ENCODE results near the gene VPS39. TPM values are rescaled to one million over a fixed set of nuclear protein-coding genes. Genes with fewer than 3 reads are reported as not detected.

Gene VPS39
- polyA plus RNA-seq, 1 donor (not counting 4 experiments of a cell fraction or from before 2014, with no cell fraction given): 29.7 TPM

DNA sequence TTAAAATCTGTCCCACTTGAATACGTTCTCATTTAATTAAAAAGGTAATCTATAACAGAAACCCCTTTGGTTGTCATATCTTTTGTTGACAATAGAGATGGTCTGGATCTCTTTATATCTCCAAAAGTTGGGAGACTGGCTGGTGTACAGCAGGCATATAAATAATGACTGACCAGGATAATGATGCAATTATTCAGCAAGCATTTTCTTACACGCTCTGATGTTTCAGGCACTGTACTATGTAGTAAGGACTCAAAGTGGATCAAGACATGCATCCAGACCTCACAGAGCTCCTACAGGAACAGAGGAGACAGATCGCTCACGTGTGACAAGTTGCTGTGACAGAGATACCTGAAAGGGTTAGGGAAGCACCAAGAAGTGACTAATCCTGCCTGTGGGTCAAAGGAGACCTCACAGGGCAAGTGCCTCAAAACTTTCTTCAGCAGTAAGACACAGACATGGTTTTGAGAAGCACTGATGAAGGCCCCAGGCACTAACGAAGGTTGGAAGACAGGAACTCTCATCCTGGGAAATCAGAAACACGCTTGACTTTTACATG is 25.7 kb downstream of the VPS39 start:
- FAIRE-seq (no peak), DNase-seq (ENCODE audit: low read depth, low spot score) (no peak)
- Histone ChIP-seq H3K79me2 (ENCODE audit: control insufficient read depth, insufficient read depth, low read length) (no peaks in the 10 kb centered on the region), H2AFZ (ENCODE audit: control insufficient read depth, low read length) (no peak overlapping the region), H3K4me3 (ENCODE audit: control insufficient read depth in 2 of 3, extremely low read depth in 1 of 3, insufficient read depth in 2 of 3, low read depth in 1 of 3, low read length in 3 of 3) (no peak overlapping the region), H4K20me1 (ENCODE audit: control insufficient read depth, extremely low read depth, insufficient read depth, low read length) (no peaks in the 10 kb centered on the region), H3K9me1 (ENCODE audit: control insufficient read depth, extremely low read depth, insufficient read depth, low read length) (no peaks in the 10 kb centered on the region), H3K4me1 (ENCODE audit: control insufficient read depth, extremely low read depth, insufficient read depth, low read length) (no peaks in the 10 kb centered on the region), H3K9me3 (ENCODE audit: control insufficient read depth, low read depth, low read length) (no peaks in the 10 kb centered on the region), H3K36me3 (ENCODE audit: control insufficient read depth in 2 of 2, extremely low read depth in 1 of 2, insufficient read depth in 2 of 2, low read length in 2 of 2) (peaks cover 11 to 19% of the 10 kb centered on the region in 2 experiments), H3K27ac (ENCODE audit: control insufficient read depth, insufficient read depth, low read length) (no peak overlapping the region), H3K4me2 (ENCODE audit: control insufficient read depth, extremely low read depth, insufficient read depth, low read depth, low read length) (no peak overlapping the region), H3K9ac (ENCODE audit: control insufficient read depth, extremely low read depth, insufficient read depth, low read length) (no peak overlapping the region), H3K27me3 (ENCODE audit: control insufficient read depth, extremely low read depth, insufficient read depth, low read length) (no peaks in the 10 kb centered on the region)
- dilution Hi-C loops (cut with MboI; ENCODE audit: extremely low pct_ligation_motif_present, low sequenced_read_pairs): no loop called here
- TF ChIP-seq EZH2 (IDR thresholded peaks at IDR 0.05; ENCODE audit: low read length): no peak
- TF ChIP-seq, protein P1, sequence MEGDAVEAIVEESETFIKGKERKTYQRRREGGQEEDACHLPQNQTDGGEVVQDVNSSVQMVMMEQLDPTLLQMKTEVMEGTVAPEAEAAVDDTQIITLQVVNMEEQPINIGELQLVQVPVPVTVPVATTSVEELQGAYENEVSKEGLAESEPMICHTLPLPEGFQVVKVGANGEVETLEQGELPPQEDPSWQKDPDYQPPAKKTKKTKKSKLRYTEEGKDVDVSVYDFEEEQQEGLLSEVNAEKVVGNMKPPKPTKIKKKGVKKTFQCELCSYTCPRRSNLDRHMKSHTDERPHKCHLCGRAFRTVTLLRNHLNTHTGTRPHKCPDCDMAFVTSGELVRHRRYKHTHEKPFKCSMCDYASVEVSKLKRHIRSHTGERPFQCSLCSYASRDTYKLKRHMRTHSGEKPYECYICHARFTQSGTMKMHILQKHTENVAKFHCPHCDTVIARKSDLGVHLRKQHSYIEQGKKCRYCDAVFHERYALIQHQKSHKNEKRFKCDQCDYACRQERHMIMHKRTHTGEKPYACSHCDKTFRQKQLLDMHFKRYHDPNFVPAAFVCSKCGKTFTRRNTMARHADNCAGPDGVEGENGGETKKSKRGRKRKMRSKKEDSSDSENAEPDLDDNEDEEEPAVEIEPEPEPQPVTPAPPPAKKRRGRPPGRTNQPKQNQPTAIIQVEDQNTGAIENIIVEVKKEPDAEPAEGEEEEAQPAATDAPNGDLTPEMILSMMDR (optimal IDR thresholded peaks at IDR 0.05 in 1 of 3, IDR thresholded peaks at IDR 0.05 in 1 of 3, conservative IDR thresholded peaks at IDR 0.05 in 1 of 3; ENCODE audit: extremely low read depth in 1 of 3, insufficient read depth in 2 of 3, low read length in 3 of 3): no peak

GRCh38 chr15:42178056-42178455 is 30.0 kb downstream of the VPS39 start:
- Histone ChIP-seq H3K4me2 (ENCODE audit: control insufficient read depth, extremely low read depth, insufficient read depth, low read depth, low read length) (no peak overlapping the region), H3K4me3 (ENCODE audit: control insufficient read depth in 2 of 3, extremely low read depth in 1 of 3, insufficient read depth in 2 of 3, low read depth in 1 of 3, low read length in 3 of 3) (no peak overlapping the region), H3K36me3 (ENCODE audit: control insufficient read depth in 2 of 2, extremely low read depth in 1 of 2, insufficient read depth in 2 of 2, low read length in 2 of 2) (peaks cover 7 to 19% of the 10 kb centered on the region in 2 experiments), H3K9me1 (ENCODE audit: control insufficient read depth, extremely low read depth, insufficient read depth, low read length) (no peaks in the 10 kb centered on the region), H4K20me1 (ENCODE audit: control insufficient read depth, extremely low read depth, insufficient read depth, low read length) (no peaks in the 10 kb centered on the region), H3K79me2 (ENCODE audit: control insufficient read depth, insufficient read depth, low read length) (no peaks in the 10 kb centered on the region), H2AFZ (ENCODE audit: control insufficient read depth, low read length) (no peak overlapping the region), H3K9ac (ENCODE audit: control insufficient read depth, extremely low read depth, insufficient read depth, low read length) (no peak overlapping the region), H3K27me3 (ENCODE audit: control insufficient read depth, extremely low read depth, insufficient read depth, low read length) (no peaks in the 10 kb centered on the region), H3K27ac (ENCODE audit: control insufficient read depth, insufficient read depth, low read length) (no peak overlapping the region), H3K9me3 (ENCODE audit: control insufficient read depth, low read depth, low read length) (no peaks in the 10 kb centered on the region), H3K4me1 (ENCODE audit: control insufficient read depth, extremely low read depth, insufficient read depth, low read length) (no peaks in the 10 kb centered on the region)
- TF ChIP-seq EZH2 (IDR thresholded peaks at IDR 0.05; ENCODE audit: low read length): no peak
- TF ChIP-seq, protein P1 (optimal IDR thresholded peaks at IDR 0.05 in 1 of 3, IDR thresholded peaks at IDR 0.05 in 1 of 3, conservative IDR thresholded peaks at IDR 0.05 in 1 of 3; ENCODE audit: extremely low read depth in 1 of 3, insufficient read depth in 2 of 3, low read length in 3 of 3): no peak
- FAIRE-seq: no peak
- dilution Hi-C loops (cut with MboI; ENCODE audit: extremely low pct_ligation_motif_present, low sequenced_read_pairs): no loop called here
- DNase-seq (ENCODE audit: low read depth, low spot score): no peak
